HuH-7 (cell line): Measurements from ENCODE around the gene CHN1.

Source experiments
- DNase-seq: peaks from one replicate; pipeline ENCODE4 v3.0.0; 2011; ENCODE audit warnings: low spot score

CHN1 gene

DNA sequence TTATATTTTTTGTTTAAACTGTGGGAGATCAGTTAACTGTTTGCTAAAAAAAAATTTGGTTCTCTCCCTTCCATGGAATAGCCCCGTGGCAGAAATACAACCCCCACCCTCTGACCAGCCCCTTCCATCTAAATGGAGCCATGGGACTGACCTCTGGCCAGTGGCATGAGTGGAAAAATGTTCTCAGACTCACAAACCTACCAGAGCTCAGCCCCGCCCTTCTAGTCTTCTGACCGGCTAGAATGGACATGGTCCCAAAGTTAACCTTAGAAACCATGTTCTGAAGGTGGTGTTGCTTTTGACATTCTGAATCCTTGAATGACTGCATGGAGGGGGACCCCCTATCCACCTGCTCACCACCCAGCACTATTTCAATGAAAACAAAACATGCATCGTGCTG lies 239.6 kb downstream of the CHN1 start:
- DNase-seq, result no peak

DNA sequence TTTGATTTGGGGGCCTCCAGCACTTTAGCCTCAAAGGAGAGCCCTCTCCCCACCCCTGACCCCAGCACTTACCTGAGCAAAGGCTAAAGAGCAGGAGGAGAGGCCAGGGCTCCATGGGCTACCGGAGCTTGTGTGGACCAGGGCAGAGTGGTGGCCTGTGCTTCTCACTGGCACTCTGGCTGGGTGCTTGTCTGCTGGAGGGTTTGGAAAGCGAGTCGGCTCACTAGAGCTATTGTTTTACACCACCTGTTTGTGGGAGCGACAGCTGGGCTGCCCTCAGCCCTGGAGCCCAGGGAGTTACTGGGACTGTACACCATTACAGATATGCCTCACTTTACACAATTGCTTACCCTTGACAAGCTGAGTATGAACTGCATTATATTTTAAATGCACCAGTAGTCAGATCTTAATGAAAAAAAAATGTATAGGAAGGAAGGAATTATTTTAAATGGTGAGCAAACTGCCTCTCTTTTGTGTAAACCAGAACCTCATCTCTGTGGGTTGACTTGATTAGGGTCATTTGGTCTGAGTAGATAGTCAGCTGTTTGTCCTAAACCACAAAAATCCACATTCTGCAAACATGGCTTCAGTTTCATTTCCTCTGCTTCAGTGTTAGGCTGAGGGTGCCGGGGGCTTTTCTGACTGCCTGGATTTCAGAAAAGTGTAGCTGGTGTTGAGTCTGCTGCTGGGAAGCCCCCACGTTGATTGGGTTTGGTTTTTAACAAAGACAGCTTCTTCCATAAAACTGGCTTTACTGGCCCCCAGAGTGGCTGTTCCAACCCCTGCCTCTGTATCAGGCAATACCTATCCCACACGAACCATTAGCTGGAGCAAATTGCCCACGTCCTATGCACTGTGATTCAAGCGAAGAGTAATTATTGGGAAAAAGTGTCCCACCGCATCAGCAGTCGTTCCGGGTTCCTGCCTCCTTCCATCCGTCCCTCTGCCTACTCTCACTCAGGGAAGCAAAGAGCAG lies 240.6 kb downstream of the CHN1 start, which contains the start of gene CHRNA1:
TSS of gene CHRNA1 (minus strand) at position 193 of the 976 bp plus-strand sequence. CDS start at position 115, 78 bp downstream.
- no peak for DNase-seq

DNA sequence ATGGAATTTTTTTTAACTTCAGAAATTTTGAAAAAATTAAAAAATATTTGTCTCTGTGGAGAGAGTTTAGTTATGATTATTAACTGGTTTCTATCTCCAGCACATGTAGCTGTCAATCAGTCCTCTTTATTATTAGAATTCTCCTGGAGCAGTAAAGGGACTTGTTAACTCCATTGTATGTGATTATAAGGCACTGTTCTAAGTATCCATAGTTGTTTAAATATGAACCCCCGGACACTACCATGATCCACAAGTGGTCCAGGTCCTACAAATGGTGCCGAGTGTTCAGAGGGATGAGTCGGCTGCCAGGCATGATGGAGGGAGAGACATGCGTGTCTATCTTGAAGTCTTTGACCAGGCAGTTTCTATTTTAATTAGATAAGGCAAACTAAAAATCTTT lies 241.4 kb downstream of the CHN1 start:
- DNase-seq, result no peak

DNA sequence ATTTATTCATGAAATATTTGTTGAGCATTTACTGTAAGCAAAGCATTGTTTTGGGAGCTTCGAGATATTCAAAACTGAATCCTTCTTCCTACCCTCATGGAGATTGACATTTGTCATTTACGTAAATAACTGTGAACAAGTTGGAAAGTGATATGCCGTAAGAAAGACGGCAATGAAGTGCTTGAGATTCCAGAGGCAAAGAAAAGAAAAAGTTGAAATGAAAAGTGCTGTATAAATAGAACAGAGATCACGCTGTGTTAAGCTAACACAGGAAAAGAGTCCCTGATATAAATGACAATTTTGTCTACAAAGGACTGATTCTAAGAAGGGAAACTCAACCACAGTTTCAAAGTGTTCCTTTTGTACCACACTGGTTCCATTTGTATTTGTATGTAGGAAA lies 242.7 kb downstream of the CHN1 start:
- no peak for DNase-seq

DNA sequence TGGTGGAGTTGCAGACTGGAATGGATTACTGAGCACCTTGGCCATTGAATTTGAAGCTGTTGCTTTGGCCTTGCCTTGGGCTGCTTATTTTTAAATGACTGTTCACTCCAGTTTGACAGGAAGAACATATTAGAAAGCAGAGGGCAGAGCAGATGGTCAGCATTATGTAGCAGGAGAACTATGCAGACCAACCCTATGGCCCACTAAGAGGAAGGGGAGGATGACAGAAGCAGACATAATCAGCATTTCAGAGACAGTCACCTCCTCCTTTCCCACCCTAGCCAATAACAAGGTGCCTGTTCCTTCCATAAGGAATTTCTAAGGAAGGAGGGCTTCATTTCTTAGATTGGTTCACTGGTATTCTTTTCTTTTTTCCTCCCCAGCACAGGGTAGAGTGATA lies 243.3 kb downstream of the CHN1 start:
- no peak for DNase-seq

DNA sequence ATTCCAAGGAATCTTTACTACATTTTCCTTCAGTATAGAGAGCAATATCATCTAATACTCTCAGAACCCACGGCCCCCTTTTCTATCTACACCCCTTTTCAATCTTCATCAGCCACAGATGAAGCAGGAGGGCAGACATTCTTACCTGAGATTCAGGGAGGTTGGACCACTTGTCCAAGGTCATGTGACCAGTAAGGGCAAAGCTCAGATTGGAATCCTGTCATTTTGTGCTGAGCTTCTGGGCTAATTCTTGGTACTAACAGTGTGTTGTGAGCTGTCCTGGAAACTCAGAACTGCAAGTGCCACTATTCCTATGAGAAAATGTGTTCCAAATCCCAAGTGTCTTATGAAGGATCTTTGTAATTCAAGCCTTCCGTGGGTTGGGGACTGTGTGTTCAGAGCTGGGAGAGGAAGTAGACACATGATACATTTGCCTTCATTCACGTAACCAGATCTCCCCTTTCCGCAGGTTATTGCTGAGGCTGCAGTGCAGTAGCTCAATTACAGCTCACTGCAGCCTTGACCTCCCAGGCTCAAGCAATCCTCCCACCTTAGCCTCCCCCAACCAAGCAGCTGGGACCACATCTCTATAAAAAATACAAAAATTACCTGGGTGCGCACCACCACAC lies 244.2 kb downstream of the CHN1 start:
- DNase-seq, result no peak

DNA sequence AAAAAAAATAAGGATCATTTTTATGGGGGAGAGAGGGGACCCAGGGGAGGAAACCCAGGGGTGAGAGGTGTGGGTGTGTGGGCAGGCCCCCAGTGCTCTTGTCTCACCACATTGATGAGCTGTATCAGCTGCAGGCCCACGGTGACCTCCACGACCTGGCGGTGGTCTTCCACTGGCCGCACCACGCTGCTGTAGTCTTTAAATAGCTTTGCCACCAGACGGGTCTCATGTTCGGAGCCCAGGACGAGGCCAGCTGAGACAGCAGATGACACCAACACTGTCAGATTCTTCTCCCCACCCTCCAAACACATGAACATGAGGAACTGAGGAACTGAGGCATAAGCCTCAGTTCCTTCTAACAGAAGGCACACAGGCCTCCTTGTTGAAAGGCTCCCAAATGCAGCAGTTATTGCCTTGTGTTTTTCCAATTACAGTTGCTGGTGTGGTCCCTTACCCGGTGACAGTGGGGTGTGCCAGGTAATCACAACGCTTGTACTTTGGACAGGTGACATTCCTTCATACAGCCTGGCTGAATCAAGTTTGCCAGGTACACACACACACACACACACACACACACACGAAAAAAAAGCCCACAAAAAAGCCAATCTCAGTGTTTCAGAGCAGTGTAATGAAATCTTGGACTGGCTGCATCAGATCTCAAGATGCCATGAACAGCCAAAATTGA lies 245.7 kb downstream of the CHN1 start:
- DNase-seq, result no peak

DNA sequence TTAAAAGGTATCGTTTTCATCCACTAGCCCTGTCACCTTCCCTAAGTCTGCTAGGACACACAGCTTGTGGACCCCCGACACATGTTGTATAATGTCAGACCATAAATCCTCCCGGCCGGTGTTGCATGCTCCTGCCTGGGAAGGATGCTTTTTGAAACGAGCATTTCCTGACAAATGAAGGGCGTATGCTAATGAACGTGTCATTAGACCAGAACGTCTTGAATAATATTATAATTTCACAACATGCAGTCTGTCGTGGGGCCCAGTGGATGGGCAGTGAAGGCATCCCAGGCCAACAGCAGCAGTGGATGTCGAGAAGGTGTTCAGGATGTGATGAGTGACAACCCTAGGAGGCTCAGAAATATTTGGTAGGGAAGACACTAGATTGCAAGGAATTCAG lies 248.4 kb downstream of the CHN1 start:
- no peak for DNase-seq

DNA sequence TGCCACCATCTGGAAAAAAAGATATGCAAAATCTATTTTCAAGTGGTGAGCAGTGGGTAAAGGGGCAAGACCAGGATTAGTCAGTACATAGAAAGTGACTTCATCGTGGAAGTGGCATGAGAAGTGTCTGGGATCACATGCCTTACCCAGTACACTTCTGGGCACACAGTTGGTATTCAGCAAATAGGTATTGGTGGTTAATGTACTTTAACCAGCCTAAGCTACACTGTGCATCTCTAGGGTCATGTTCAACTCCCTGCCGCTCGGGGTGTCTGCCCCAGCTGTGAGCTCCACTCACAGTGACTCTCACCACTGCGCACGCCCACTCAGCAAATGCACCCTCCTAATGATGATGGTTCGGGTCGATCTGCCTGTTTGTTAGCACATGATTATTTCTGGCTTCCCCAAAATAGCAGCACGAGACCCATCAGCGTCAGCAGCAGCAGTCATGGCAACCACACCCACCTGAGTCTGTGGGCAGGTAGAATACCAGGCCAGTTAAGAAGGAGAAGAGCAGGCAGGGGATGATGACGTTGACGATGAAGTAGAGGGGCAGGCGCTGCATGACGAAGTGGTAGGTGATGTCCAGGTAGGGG lies 252.0 kb downstream of the CHN1 start:
- DNase-seq, result no peak

DNA sequence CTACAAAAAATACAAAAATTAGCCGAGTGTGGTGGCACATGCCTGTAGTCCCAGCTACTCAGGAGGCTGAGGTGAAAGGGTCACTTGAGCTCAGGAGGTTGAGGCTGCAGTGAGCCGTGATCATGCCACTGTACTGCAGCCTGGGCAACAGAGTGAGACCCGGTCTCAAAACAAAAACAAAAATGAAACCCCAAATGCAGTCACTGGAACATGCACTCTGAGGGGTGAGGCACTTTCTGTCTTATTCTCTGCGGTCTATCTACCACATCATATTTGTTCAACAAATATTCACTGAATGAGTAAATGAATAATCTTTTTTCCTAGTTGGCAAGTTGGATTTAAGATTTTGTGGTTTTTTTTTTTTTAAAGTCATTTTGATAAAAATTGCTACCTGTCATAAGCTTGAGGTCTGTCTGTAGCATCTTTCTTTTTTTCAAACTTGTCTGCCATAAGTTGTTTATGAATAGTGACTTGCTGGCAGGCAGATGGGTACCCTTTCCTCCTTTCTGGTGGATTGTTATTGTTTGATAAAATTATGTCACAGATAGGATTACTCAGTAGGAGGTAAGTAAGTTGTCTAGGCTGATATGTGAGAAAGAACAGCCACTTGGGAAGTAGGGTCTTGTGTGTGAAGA lies 252.7 kb downstream of the CHN1 start:
- no peak for DNase-seq

DNA sequence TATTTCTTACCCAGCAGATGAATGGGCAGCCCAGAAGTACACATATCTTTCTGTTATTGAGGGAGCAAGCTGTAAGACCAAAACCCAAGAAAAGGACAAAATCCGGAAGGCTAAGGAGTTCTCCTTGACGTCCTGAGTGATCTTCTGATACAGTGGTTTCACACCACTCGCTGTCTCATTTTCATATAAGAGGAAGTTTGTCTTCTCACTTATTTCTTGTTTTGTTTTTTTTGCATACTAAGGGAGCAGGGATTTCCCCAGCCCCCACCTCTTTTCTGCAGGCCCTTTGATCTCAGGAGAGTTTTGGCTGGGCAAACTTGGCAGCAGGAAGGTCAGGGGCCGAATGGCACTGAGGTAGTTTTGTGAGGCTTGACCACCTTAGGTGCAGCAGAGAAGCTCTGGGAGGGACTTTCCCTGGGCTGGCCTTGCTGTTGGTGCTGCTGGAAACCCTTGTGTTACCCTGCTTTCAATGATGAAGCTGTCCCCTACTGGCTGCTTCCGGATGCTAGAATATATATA lies 254.2 kb downstream of the CHN1 start:
- DNase-seq, result no peak

DNA sequence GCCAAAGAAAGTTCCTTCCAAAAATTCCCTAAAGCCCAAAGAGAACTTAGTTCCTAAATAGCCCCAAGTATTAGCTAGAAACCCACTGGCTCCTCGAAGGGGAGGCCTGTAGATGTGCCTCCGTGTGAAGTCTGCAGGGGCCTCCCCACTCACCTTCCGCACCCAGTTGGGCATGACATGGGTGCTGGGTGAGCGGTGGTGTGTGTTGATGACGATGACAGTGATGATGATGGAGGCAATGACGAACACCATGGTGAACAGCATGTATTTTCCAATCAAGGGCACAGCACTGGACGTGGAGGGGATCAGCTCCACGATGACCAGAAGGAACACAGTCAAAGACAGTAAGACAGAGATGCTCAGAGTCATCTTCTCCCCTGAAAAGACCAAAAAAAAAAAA lies 255.4 kb downstream of the CHN1 start:
- no peak for DNase-seq

DNA sequence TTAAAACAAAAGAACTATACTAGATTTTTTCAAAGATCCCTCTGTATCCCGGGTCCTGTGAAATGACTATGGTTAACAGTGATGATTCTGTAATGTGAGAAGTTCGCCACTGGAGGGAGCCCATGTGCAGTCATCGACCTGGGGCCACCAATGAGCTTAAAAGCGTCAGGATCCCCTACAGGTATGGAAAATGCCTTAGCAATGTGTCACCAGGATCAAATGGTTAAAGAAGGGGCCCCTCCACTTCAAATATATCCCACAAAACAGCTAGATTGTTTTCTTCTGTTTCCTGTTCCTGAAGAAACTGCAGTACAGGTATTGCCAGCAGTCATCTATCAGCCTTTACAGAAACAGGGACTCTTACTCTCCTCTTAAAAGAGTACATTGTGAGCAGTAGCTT lies 256.2 kb downstream of the CHN1 start:
- DNase-seq, result peak; percentile 79
